C1 segment of cervical spinal cord (tissue), 14 donors: ENCODE measurements around the gene RANBP3L.
"Not testable (repeated sequence)": the region's sequence is repeated elsewhere in the genome, so short reads cannot be mapped to it uniquely, and the experiment has no call there.

Experiments
- DNase-seq, 14 donors: peaks; one replicate each; lab custom pipeline; 2025; lab: John Stamatoyannopoulos, UW

Gene RANBP3L, protein sequence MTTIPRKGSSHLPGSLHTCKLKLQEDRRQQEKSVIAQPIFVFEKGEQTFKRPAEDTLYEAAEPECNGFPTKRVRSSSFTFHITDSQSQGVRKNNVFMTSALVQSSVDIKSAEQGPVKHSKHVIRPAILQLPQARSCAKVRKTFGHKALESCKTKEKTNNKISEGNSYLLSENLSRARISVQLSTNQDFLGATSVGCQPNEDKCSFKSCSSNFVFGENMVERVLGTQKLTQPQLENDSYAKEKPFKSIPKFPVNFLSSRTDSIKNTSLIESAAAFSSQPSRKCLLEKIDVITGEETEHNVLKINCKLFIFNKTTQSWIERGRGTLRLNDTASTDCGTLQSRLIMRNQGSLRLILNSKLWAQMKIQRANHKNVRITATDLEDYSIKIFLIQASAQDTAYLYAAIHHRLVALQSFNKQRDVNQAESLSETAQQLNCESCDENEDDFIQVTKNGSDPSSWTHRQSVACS

DNA sequence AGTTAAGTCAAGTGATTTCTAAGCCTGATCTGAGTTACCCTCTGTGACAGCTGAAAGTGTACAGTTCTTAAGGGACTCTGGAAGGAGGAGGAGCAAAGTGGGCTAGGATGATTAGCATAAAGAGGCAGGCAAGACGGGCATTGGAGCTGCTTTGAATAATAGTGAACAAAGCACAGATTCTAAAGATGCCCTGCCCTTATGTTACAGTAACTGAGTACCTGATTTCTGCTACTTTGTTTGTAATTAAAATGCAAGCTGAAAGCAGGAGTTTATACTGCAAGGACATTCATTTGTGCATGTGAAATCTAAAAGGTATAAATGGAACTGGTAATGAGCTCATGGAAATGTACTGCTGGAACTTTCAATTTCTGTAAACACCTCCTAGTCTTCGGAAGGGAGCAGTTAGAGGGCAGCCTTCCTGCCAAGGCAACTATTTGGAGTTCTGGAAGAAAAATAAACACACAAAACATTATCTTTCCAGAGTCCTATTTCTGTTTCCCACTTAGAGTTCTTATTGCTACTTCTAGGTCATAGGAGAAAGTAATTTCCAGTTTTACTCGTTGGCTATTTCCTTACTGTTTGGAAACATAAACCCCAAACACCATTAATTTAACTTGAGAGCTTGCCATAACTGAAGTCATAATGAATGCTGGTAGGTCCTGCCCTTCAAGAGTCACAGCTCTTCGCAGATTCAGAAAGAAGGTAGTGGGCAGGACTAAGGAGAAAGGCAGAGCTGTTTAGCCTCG is at the start of gene RANBP3L:
RANBP3L (minus strand) TSS at position 45 of the 746 bp plus-strand sequence. CDS start 486 bp downstream, outside the sequence.
- peak in 1 of 14 donors; percentile 8 for DNase-seq

DNA sequence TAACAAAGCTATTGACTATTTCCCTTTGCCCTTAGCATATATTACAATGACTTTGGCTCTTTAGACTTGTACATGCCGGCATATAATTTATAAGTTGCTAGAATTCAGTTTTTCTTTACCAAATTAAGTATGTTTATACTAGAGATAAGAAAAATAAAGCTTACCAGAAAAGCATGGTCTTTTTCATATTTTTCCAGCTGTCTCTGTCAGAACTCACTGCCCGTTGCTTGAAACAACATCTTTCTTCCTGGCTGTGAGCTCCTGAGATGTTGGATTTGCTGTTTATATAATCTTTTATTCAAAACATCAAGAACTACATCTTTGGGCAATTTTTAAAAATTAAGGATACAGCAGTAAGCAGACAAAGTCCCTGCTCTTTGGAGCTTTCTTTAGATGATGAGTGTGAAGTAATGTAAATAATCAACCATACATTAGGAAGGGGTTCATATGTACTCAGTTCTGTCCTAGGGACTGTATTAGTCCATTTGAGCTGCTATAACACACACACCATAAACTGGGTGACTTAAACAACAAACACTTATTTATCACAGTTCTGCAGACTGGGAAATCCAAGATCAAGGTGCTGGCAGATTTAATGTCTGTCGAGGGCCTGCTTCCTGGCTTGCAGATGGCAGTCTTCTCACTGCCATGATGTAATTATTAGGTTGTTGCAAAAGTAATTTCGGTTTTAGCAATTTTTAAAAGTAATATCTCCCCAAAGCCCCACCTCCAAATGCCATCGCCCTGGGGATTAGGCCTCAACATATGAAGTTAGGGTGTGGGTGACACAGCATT is 45.4 kb upstream of the RANBP3L start:
- no peak for DNase-seq

DNA sequence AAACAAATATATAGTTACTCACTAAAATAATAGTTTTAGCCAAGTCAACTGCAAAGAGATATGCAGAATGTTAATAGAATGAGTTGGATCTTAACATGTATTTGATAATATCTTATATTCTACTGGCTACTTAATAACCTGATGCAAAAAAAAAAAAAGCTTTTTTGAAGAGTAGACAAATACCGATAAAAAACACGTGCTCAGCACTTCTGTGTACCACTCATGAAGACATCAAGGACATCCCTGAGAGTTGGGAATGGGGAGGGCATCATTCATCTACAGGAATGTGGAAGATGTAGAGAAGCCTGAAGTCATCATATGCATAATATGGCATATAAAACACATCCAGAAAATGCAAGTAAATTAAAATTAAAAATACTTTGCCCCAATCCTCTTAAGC is 43.2 kb upstream of the RANBP3L start:
- DNase-seq, result no peak

DNA sequence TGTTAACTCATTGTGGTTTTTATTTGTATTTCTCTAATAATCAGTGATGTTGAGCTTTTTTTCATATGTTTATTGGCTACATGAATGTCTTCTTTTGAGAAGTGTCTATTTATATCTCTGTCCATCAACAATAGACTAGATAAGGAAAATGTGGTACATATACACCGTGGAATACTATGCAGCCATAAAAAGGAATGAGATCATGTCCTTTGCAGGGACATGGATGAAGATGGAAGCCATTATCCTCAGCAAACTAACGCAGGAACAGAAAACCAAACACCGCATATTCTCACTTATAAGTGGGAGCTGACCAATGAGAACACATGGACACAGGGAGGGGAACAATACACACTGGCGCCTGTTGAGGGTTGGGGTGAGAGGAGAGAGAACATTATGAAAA is 40.0 kb upstream of the RANBP3L start:
- DNase-seq, result not testable (repeated sequence)

DNA sequence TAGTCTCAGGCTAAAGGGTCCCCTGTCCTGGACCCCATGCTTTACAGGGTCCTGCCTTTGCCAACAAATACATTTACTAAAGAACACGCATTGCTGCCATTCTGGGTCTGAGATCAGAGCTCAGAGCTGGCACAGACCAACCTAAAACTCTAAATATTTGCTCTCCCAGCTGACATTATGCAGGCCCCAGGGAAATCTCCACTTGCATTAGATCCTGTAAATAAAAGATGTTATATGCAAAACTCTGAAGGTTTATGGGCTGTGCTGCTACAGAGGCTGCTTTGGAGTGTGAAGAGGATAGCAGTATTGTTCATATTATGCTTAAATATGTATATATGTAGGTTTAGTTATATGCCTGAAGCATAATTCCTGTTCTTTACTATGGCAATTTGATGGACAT is 35.9 kb upstream of the RANBP3L start:
- no peak for DNase-seq

DNA sequence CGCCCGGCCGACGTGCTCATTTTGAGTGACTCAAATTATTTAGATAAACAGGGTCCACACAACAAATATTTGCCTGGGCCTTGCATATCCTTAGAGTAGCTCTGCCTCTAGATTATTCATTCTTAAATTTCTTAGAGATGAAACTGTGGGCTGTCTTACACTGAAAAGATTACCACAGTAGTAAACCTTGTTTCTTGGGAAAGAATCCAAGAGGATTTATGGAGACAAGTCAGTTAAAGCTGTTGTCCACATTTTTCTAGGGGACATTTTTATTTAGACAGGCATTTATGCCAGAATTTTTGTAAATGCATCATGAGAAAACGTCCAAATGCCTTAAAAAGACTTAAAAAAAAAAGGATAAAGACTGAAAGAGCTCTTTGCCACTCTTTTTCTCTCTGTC is 32.6 kb upstream of the RANBP3L start:
- no peak for DNase-seq

DNA sequence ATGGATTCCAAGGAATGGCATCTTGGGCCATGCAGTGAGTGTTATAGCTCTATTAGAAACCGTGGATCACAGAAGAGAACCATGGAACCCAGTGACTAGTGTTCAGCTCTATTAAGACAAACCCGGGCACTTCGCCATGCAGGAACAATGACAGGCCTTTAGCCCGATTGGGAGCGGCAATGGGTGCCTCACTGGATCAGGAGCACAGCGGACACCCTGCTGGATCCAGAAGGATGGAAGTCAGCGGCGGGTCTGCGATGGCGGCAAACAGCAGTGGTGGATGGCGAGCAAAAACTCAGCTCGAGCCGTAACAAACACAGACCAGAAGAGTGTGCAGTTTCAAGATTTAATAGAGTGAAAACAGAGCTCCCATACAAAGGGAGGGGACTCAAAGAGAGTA is 31.0 kb upstream of the RANBP3L start:
- not testable (repeated sequence) for DNase-seq

DNA sequence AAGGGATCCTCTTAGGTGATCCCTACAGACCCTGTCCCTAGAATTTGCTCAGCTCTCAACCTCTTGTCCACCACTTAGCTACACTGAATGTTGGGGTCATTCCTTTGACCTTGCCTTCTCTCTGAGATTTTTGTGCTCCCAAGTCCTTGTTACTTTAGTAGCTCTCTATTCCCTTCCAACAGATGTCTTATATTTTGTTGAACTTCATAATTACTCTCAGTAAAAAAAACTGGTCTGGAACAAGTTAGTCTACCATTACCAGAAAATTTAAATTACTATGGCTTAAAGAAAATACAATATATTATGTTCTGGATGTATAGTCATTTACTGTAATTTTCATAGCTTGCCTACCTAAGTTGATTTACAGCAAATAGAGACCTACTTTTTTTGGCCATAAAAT is 23.5 kb upstream of the RANBP3L start:
- DNase-seq, result no peak

DNA sequence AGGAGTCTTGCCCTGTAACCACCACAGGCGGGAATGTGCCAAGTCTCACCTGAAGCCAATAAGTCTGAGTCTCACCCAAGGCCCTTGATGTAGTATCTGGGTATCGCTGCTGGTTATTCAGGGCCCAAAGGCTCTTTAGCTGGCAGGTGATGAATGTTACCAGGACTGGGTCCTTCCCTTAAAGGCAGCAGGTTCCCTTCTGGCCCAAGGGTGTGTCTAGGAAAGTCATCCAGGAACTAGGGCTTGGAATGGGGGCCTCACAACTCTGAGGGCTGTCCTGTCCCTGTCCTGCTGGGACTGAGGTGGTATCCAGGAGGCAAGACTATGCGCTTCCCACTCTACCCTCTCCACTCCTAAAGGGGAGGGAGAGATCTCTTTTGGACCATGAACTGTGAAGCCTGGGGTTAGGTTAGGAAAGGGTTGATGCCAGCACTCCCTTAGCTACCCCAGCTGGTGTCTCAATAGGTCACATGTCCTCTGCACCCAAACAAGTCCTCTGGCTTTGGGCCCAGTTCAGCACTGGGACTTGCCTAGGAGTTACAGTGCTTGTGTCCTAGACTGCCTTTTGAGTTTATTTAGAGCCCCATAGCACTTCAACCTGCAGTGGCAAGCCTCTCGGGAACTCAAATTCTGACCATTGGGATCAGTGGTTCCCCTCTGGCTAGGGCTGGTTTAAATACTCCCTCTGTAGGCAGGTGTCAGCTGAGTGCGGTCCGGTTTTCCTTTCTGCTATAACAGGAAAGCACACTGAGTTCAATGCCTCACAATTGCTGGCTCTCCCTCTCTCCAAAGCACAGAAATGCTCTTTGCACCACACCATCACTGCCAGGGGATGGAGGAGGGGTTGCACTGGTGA is 22.5 kb upstream of the RANBP3L start:
- peak in 1 of 14 donors; percentile 5 for DNase-seq

DNA sequence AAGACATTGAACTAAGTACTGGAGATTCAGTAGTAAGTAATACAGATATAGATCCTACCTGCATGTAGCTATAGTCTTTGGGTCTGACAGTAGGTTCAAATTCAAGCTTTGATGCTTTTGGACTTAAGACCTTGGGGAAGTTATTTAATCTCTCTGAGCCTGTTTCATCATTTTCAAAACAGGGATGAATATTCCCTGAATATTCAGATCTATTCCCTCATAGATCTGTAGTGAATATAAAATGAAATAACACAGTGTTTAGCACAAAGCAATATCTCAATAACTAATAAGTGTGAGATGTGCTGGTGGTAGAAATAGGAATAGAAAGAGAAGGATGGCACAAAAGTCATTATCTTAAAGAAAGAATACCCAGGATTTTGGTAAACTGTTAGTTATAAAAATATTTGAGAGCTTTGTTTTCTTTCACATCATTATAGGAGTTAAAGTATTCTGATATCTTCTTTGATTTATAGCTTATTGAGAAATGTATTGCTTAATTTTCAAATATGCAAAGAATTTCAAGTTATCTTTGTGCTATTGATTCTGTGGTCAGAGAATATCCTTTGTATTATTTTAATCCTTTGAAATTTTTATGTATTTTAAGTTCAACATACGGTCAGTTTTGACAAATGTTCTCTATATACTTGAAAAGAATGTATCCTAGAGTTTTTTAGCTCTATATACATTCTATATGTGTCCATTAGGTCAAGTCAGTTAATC is 11.4 kb upstream of the RANBP3L start:
- no peak for DNase-seq

DNA sequence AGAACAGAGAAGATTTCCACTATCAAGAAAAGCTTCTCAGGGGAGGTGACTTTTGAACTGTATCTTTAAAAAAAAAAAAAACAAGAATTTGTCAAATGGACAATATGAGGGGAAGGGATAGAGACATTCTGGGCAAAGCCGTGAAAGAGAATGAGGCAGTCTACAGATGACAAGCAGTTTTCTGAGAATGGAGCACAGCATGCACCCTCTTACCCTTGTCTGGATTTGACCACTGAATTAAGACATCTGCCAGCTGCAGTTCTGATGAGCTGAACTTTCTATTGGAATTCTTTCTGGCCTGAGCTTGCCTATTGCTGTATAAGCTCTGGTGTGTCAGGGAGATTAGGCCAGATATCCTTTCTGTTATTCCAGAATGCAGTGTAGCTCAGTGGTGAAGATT is 10.3 kb upstream of the RANBP3L start:
- DNase-seq, result no peak

DNA sequence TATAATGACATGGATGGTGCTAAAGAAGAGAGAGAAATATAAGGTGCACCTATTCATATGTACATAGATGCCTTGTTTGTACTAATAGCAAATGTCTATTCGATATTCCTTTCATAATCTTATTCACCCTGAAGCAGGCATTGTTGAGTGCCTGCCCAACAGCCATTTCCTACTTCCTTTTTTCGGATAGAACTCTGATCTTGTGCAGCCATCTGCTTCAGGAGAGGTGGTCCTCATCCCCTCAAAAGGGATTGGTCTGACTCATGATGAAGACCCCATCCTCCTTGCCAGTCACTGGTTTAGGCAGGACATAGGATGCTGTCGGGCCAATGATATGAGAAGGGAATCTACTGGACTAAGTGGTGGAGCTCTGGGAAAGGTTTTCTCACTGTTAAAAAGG is 8.4 kb upstream of the RANBP3L start:
- no peak for DNase-seq

DNA sequence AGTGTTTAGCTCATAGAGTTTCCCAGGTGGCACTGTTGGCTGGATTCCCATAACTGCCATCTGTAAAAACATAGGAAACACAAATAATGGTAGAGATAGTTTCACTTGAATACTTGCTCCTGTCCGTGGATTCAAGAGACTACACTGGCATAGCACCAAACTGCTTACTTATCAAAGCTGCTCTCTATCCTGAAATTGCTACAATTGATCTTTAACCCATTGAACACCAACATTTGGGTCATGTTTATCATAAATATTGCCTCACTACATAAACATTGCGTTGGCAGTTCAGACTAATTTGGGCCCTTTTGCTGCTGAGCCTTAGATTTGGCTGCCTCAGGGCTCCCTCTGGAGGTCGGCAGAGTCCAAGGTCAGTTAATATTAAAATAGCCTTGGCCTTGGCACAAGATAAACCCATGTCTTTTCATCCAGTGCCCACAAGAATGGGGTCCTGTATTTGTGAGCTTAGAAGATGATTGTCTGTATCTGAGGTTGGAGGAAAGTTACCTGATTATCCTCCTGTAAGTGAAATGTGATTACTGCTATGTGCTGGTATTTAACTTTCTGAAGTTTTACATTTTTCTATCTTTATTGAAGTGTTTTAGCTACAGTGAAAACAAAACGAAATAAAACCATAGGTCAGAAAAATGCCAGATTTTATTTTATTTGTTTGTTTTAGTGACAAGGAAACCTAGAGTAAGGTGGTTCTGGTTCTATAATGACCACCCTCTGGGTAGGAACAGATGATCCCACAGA is 4.0 kb upstream of the RANBP3L start:
- peak in 7 of 14 donors; percentile 2 to 67 (median 30) for DNase-seq

DNA sequence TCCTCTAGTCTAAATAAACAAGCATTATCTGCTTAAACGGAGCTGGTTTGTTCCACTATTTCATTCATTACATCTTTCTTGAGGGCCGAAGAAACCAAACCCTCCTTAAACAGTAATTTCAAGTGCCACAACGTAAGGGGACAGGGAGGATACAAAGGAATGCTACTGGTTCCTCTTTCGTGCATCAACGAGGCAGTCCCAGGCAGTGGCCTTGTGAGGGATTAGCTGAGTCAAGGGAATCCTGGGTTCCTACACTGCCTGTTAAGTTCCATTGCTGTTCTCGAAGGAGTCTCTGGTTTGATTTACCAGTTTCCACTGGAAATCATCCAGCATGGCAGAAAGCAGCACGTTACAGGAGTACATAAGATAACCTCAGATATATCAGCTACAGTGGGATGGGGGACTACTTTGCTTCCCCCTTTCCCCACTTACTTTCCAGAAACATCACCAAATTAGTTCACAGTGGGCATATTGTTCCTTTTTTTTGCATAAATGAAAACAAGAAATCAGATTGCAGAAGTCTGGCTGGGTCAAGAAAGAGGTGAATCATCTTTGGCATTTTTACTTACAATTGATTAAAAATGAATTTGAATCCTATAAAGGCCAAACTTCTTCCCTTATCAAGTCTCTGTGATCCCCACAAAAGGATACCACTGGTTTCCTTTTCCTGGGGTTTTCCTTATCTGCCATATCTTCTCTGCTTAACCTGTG is 2.5 kb upstream of the RANBP3L start:
- DNase-seq, result no peak

DNA sequence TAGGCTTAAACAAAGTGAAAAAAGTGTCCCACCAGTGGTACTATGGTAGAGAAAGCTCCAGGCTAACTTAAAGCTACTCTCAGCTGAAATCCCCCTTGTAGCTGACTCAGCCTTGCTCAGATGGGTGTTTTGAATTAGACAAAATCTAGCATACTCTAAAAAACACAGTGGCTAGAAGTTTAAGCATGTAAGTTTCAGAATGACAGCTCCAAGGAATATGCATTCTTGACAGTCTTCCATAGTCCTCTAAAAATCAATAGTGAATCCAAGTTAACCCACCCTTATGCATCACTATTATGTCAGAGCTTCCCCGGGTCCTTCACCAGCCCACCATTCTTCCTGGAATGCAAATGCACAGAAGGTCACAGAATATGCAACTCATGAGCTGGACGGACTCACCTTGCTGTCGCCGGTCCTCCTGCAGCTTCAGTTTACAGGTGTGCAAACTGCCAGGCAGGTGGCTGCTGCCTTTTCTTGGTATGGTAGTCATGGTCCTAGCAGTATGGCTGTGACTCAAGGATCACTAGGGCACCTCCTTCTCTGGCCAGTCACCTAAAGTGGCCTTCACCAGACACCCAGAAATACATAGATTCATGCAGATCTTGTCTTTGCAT is 668 bp downstream of the RANBP3L start:
- DNase-seq, result no peak

DNA sequence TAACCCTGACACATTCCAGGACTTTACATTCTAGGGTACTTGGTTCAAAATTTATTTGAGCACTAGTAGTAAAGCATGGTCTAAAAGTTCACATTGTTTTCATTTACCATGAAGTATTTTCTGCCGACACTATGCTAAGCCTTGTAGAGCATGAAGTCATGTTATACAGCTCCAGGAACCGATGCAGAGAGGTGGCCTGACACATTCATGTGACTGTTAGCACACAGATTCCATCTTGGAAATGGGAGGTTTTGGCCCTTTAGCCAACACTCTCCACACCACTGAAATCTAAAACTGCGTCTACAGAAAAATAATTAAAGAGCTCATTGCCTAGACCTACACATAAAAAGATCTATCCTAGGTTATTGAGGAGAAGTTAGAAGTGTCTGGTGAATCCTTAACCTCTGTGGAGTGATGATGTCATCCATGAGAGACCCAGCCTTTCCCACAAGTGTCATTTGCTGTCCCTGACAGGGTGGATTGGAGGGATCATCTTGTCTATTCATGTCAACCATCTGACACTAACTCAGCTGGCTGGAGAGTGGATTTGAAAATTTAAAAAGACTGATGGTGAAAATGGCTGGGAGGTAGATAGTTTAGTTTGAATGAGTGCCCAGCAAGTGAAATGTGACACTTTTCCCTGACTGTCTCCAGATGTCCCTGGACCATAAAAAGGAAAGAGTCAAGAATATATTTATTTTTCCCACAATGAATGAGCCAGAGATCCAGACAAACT is 1.3 kb downstream of the RANBP3L start:
- DNase-seq, result no peak

DNA sequence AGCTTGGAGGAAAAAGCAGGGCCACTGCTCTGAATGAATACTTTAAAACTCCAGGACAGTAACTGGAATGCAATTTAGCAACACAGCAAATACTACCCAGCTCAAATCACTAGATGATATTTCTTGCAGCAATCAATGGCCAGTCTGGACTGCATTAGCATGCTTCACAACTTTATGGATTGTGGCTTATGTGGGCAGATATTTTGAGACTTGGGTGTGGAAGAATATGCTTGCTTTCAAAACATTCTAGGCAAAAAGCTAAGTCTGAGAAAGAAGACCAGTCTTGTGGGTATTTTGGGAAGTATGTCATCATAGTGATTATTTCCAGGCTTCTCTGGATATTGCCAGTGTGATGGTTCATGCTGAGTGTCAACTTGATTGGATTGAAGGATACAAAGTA is 3.1 kb downstream of the RANBP3L start:
- no peak for DNase-seq

DNA sequence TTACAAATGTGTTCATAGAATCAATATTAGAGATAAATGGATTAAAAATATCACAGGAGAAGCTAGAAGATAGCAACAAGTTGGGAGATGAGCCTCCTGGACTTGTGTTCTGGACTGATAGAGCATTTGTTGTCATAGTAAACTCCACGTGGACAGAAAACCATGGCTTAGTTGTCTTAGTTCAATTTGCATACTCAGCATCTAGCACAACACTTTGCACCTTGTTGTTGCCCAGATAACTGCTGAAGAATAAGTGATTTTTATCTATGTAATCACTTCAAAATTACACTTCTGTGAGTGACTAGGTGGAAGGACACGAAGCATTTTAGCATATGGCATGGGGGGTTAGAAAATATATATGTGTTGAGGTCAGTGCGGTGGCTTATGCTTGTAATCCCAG is 4.0 kb downstream of the RANBP3L start:
- DNase-seq, result no peak
